MM.1S (cell line): ENCODE measurements around the gene CCDC157.

ENCODE experiments used
- CTCF ChIP-seq: fragments of 300-600 bp; sonication (generic); IDR thresholded peaks from 2 replicates; pipeline ENCODE4 v1.5.1; 2016; ENCODE audit warnings: antibody characterized with exemption, low read length, mixed read lengths
- EZH2 ChIP-seq: fragments of 300-600 bp; sonication (generic); optimal IDR thresholded peaks from 2 replicates; pipeline ENCODE3; 2017; ENCODE audit warnings: low read depth, mild to moderate bottlenecking, antibody characterized with exemption, low read length, mixed read lengths
- EZH2phosphoT487 ChIP-seq: fragments of 300-600 bp; sonication (generic); IDR thresholded peaks from 2 replicates; pipeline ENCODE4 v1.6.1; 2018; ENCODE audit warnings: antibody characterized with exemption, low read length

- TF ChIP-seq CTCF (no peak), EZH2phosphoT487 (no peak), EZH2 (no peak)
Measured at GRCh38 chr22:30332551-30332950, 24.3 kb upstream of the CCDC157 start.
